Suprapubic skin (tissue), 3 donors: Measurements from ENCODE around the gene ANKRD18B.

Source experiments
- CTCF ChIP-seq, 2 donors: fragments of 200-600 bp in 1 of 2; fragments of 450-650 bp in 1 of 2; sonication (generic) in 1 of 2; IDR thresholded peaks; one replicate each; pipeline ENCODE4 v1.5.1; 2016 to 2019; ENCODE audit warnings: antibody characterized with exemption in 2 of 2, mild to moderate bottlenecking in 1 of 2, moderate library complexity in 1 of 2
- EP300 ChIP-seq: sonication (generic); formaldehyde crosslinking; IDR thresholded peaks from one replicate; pipeline ENCODE4 v1.6.1; 2017; ENCODE audit warnings: antibody characterized with exemption
- POLR2A ChIP-seq, 2 donors: fragments of 450-650 bp; IDR thresholded peaks; one replicate each; pipeline ENCODE4 v1.6.1; 2017; ENCODE audit warnings: antibody characterized with exemption in 2 of 2, mild to moderate bottlenecking in 2 of 2, moderate library complexity in 2 of 2

GRCh38 chr9:33489066-33489465 lies 35.0 kb upstream of the ANKRD18B start:
- TF ChIP-seq CTCF (IDR thresholded peaks at IDR 0.05) (no peak), POLR2A (IDR thresholded peaks at IDR 0.05) (no peak), EP300 (no peak)
